ENCODE results near the gene RGL3. TPM values are rescaled to one million over a fixed set of nuclear protein-coding genes. Genes with fewer than 3 reads are reported as not detected.
A peak's percentile ranks its signal among the peaks of the same experiment; 100 is the strongest.

The RGL3 gene
- total and polyA plus RNA-seq, 9 of the 15 experiments (the other 6 are each of a cell fraction or from before 2014, with no cell fraction given), result 0.12 to 0.61 (median 0.32) TPM; not detected in 4

DNA sequence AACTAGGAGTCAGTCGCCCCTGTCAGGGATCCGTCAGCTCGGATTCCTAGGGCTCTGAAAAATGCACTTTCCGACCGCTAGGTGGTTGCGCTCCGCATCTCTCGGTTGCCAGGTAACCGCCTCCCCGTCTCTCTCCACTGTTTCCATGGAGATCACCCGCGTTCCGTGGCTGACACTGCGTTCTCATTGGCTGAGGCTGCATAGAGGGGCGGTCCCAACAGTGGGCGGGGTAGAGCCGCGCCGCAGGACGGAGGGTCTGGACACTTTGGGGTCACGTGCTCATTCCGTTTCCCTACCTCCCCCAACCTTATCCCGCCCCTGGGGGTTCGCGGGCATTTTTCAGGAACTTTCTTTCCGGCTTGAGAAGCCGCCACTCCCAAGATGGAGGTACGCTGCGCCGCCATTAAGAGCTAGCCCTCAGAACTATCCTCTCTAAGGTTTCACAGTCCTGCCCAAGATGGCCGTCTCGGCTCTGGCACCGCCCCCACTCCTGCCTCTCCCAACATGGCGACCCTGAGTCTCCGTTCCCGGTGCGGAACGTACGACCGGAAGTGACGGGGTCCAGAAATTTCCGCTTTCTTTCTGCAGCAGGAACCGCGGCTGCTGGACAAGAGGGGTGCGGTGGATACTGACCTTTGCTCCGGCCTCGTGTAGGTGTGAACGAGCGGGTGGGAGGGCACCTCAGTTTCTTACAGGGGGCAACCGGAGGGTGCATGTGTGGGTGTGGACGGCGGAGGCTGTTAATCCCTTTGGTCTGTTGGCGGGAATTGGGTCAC is 16.1 kb upstream of the RGL3 start, which contains the start of the genes ODAD3 and PRKCSH (continued):
- TF ChIP-seq SRF (CRISPR knock-in tag; IDR thresholded peaks at IDR 0.05) (peak in 1 of 2 experiments; percentile 82; a peak in 1 of 4 replicates), NCOA4 (IDR thresholded peaks at IDR 0.05; ENCODE audit: partially characterized antibody) (no peak), ZBTB7A (IDR thresholded peaks at IDR 0.05; ENCODE audit: borderline replicate concordance, control insufficient read depth, low read depth, low read length) (no peak), ZNF232 (CRISPR knock-in tag; IDR thresholded peaks at IDR 0.05) (no peak), TRIM28 (IDR thresholded peaks at IDR 0.05) (no peak), ZNF140 (CRISPR knock-in tag; IDR thresholded peaks at IDR 0.05) (no peak), ZNF830 (CRISPR knock-in tag; IDR thresholded peaks at IDR 0.05) (no peak), RHOXF2B (CRISPR knock-in tag; conservative IDR thresholded peaks at IDR 0.05) (no peak), BDP1 (IDR thresholded peaks at IDR 0.05; ENCODE audit: insufficient read depth, insufficient read length) (no peak), GTF2E2 (tag; IDR thresholded peaks at IDR 0.05) (no peak)
- TF ChIP-seq, protein P1, sequence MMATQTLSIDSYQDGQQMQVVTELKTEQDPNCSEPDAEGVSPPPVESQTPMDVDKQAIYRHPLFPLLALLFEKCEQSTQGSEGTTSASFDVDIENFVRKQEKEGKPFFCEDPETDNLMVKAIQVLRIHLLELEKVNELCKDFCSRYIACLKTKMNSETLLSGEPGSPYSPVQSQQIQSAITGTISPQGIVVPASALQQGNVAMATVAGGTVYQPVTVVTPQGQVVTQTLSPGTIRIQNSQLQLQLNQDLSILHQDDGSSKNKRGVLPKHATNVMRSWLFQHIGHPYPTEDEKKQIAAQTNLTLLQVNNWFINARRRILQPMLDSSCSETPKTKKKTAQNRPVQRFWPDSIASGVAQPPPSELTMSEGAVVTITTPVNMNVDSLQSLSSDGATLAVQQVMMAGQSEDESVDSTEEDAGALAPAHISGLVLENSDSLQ (IDR thresholded peaks at IDR 0.05), result peak; percentile 96
- TF ChIP-seq, protein P2, sequence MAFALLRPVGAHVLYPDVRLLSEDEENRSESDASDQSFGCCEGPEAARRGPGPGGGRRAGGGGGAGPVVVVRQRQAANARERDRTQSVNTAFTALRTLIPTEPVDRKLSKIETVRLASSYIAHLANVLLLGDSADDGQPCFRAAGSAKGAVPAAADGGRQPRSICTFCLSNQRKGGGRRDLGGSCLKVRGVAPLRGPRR (CRISPR knock-in tag; IDR thresholded peaks at IDR 0.05), result no peak
- TF ChIP-seq, protein P3, sequence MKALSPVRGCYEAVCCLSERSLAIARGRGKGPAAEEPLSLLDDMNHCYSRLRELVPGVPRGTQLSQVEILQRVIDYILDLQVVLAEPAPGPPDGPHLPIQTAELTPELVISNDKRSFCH (CRISPR knock-in tag; IDR thresholded peaks at IDR 0.05), result no peak
- TF ChIP-seq, protein P3 (tag; IDR thresholded peaks at IDR 0.05), result peak; percentile 85
- TF ChIP-seq, protein P4, sequence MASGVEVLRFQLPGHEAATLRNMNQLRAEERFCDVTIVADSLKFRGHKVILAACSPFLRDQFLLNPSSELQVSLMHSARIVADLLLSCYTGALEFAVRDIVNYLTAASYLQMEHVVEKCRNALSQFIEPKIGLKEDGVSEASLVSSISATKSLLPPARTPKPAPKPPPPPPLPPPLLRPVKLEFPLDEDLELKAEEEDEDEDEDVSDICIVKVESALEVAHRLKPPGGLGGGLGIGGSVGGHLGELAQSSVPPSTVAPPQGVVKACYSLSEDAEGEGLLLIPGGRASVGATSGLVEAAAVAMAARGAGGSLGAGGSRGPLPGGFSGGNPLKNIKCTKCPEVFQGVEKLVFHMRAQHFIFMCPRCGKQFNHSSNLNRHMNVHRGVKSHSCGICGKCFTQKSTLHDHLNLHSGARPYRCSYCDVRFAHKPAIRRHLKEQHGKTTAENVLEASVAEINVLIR (CRISPR knock-in tag; IDR thresholded peaks at IDR 0.05), result peak; percentile 92
- TF ChIP-seq, protein P5, sequence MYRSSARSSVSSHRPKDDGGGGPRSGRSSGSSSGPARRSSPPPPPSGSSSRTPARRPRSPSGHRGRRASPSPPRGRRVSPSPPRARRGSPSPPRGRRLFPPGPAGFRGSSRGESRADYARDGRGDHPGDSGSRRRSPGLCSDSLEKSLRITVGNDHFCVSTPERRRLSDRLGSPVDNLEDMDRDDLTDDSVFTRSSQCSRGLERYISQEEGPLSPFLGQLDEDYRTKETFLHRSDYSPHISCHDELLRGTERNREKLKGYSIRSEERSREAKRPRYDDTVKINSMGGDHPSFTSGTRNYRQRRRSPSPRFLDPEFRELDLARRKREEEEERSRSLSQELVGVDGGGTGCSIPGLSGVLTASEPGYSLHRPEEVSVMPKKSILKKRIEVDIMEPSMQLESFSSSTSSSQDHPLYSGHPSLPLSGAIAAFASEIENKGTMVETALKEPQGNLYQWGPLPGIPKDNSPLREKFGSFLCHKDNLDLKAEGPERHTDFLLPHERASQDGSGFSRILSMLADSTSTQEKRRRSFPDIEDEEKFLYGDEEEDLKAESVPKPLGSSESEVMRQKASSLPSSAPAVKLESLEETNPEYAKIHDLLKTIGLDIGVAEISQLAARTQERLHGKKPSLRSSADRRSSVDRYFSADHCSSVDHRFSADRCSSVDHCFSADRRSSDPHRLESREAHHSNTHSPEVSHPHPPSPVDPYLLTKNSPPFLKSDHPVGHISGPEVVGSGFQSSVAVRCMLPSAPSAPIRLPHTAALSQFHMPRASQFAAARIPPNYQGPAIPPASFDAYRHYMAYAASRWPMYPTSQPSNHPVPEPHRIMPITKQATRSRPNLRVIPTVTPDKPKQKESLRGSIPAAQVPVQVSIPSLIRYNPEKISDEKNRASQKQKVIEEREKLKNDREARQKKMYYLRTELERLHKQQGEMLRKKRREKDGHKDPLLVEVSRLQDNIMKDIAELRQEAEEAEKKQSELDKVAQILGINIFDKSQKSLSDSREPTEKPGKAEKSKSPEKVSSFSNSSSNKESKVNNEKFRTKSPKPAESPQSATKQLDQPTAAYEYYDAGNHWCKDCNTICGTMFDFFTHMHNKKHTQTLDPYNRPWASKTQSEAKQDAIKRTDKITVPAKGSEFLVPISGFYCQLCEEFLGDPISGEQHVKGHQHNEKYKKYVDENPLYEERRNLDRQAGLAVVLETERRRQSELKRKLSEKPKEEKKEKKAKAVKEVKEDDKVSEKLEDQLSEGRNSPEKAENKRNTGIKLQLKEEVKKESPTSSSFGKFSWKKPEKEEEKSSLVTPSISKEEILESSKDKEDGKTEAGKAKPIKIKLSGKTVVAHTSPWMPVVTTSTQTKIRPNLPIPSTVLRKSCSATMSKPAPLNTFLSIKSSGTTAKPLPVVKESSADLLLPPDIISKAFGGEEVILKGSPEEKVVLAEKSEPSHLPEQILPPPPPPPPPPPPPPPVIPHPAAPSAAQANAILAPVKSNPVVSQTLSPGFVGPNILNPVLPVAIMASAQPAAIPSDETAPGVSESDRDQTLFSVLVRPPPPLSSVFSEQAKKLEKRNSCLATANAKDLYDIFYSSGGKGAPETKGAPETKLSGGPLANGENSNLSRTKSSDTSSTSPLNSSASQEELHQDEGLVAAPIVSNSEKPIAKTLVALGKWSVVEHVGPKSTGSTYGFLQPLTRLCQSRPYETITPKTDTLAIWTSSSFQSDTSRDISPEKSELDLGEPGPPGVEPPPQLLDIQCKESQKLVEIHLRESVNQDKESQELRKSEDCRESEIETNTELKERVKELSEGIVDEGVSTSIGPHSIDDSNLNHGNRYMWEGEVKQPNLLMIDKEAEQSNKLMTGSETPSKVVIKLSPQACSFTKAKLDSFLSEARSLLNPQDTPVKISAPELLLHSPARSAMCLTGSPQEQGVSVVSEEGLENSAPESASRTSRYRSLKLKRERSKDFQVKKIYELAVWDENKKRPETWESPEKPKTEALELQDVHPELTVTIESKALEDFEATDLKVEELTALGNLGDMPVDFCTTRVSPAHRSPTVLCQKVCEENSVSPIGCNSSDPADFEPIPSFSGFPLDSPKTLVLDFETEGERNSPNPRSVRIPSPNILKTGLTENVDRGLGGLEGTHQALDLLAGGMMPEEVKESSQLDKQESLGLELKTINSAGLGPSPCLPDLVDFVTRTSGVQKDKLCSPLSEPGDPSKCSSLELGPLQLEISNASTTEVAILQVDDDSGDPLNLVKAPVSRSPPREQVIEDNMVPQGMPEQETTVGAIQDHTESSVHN (IDR thresholded peaks at IDR 0.05; ENCODE audit: borderline replicate concordance in 1 of 2, low read depth in 1 of 2), result peak in 1 of 2 experiments; percentile 56; a peak in 1 of 4 replicates
